ENCODE measurements around the gene ZDHHC11. TPM values are rescaled to one million over a fixed set of nuclear protein-coding genes. Genes with fewer than 3 reads are reported as not detected.

The ZDHHC11 gene
- total RNA-seq, 1 experiment from 2014 or later = 17.0 TPM

- Histone ChIP-seq H3K27me3 (ENCODE audit: insufficient read depth, low read length) (no peaks in the 10 kb centered on the region), H3K9me3 (ENCODE audit: control insufficient read depth in 1 of 2, insufficient read depth in 1 of 2, low read depth in 1 of 2, low read length in 2 of 2) (no peaks in the 10 kb centered on the region), H3K4me1 (ENCODE audit: control insufficient read depth in 1 of 2, insufficient read depth in 2 of 2, low read length in 2 of 2) (peaks cover 16 to 18% of the 10 kb centered on the region in 2 experiments; a peak in 3 of 4 replicates), H3K4me3 (replicated peaks in 1 of 2; ENCODE audit: low read depth in 1 of 2, low read length in 2 of 2) (peak within 1 kb of the TSS; percentile 75 to 99), H3K9me2 (ENCODE audit: insufficient read depth) (no peaks in the 10 kb centered on the region), H3K4me2 (ENCODE audit: low read length) (peak within 1 kb of the TSS; percentile 95), H2AFZ (ENCODE audit: low read depth, low read length, poor library complexity, severe bottlenecking) (no peak within 1 kb of the TSS), H3K9ac (ENCODE audit: low read length) (peak within 1 kb of the TSS; percentile 97), H3K36me3 (ENCODE audit: control insufficient read depth in 1 of 2, insufficient read depth in 2 of 2, low read length in 2 of 2) (peaks cover 31 to 66% of the 10 kb centered on the region in 2 experiments), H3K79me2 (ENCODE audit: insufficient read depth, low read length) (peaks cover 89% of the 10 kb centered on the region), H4K20me1 (ENCODE audit: insufficient read depth) (no peaks in the 10 kb centered on the region), H3K27ac (ENCODE audit: low read depth, low read length) (peak within 1 kb of the TSS; percentile 94)
- ATAC-seq (peak; percentile 74), DNase-seq (ENCODE audit: low read depth, low spot score) (peak; percentile 38)
- BruUV-seq (replicated peaks) = no TSS peak
- ChIA-PET RAD21 (ENCODE audit: low non-redundant PET in 1 of 2, low total read pairs in 2 of 2, uncharacterized antibody in 2 of 2, unreplicated experiment in 2 of 2) (no interaction called here), CTCF (interaction anchor here (1.2 to 1.7 kb wide), 3 partner anchors 11 to 248 kb away, joined by 3 read pairs; no protein-coding TSS in a partner anchor), POLR2A (interaction anchor here (1.0 kb wide), 1 partner anchor 621 kb away, joined by 3 read pairs; the partner anchor contains the start of gene PDCD6)
- intact Hi-C loops (cut with micrococcal nuclease) = no loop called here
- TF ChIP-seq MAX (IDR thresholded peaks at IDR 0.05) (peak; percentile 87), ZNF274 (IDR thresholded peaks at IDR 0.05; ENCODE audit: low read depth, low read length) (no peak), CTCF (IDR thresholded peaks at IDR 0.05 in 2 of 3, conservative IDR thresholded peaks at IDR 0.05 in 1 of 3; ENCODE audit: borderline replicate concordance in 1 of 3, insufficient read depth in 1 of 3, low read depth in 2 of 3, low read length in 2 of 3) (no peak), EGR1 (IDR thresholded peaks at IDR 0.05; ENCODE audit: low read depth) (no peak), ELF1 (IDR thresholded peaks at IDR 0.05; ENCODE audit: borderline replicate concordance, low read depth) (no peak), EZH2phosphoT487 (IDR thresholded peaks at IDR 0.05; ENCODE audit: borderline replicate concordance) (no peak), POLR2AphosphoS5 (IDR thresholded peaks at IDR 0.05; ENCODE audit: low read depth, low read length) (peak; percentile 77), TCF7L2 (IDR thresholded peaks at IDR 0.05; ENCODE audit: borderline replicate concordance, extremely low read depth, insufficient read depth, insufficient read length) (peak; percentile 92), FOSL1 (IDR thresholded peaks at IDR 0.05; ENCODE audit: low read depth) (no peak), SIN3A (IDR thresholded peaks at IDR 0.05; ENCODE audit: low read depth) (peak; percentile 85), ZFX (IDR thresholded peaks at IDR 0.05) (peak; percentile 92), ZBTB33 (IDR thresholded peaks at IDR 0.05; ENCODE audit: extremely low read depth, insufficient replicate concordance, low read length) (peak; percentile 60), CBX3 (IDR thresholded peaks at IDR 0.05; ENCODE audit: low read depth) (no peak), YY1 (IDR thresholded peaks at IDR 0.05; ENCODE audit: extremely low read depth, insufficient replicate concordance, low read depth, low read length) (no peak), ATF3 (IDR thresholded peaks at IDR 0.05) (no peak), RAD21 (IDR thresholded peaks at IDR 0.05; ENCODE audit: low read depth) (no peak), SP1 (IDR thresholded peaks at IDR 0.05; ENCODE audit: low read depth) (no peak; the same call in 1 of the 2 replicates), EZH2 (IDR thresholded peaks at IDR 0.05) (no peak)
Observed at GRCh38 chr5:892394-893136, 41.8 kb upstream of the ZDHHC11 start, which contains the start of the genes BRD9 and TRIP13. Gene BRD9 (minus strand): TSS chr5:892801. CDS start chr5:892657, 144 bp downstream. Gene TRIP13 (plus strand): TSS chr5:892884. CDS start chr5:892999, 115 bp downstream.
